Right hindlimb (tissue), 1 donor: ENCODE measurements around the gene GP2.

Experiments
- DNase-seq: peaks from one replicate; pipeline ENCODE4 v3.0.0-alpha.2; 2018

GP2 gene

DNA sequence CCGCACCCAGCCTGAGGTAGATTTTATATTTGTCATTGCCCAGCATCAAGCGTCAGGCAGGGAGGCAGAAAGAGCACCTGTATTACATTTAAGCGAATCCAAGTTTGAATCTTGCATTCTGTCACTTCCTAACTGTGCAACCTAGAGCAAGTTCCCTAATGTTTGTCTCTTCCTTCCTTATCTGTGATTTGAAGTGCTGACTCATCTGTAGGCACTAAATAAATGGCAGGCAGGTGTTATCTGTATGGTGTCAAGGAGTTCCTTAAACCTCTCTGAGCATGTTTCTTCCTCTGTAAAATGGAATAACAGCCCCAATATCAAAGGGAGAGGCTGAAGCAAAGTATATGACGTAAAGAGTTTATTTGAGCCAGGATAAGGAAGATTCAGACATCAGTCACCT is 24.3 kb downstream of the GP2 start:
- DNase-seq = no peak

DNA sequence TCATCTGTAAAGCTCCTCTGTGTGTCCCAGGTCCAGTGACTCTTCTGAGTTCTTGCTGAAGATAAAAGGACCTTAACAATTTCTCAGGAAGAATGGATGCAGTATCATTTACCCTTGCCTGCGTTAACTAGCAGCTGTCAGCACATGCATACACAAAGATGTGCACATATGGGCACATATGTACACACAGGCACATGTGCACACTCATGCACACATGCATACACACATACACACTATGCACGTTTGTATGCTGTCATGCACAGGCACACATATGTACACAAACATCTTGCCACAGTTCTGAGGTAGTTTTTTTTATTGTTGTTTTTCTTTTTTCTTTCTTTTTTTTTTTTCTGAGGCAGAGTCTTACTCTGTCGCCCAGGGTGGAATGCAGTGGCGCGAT is 24.9 kb downstream of the GP2 start:
- no peak for DNase-seq

DNA sequence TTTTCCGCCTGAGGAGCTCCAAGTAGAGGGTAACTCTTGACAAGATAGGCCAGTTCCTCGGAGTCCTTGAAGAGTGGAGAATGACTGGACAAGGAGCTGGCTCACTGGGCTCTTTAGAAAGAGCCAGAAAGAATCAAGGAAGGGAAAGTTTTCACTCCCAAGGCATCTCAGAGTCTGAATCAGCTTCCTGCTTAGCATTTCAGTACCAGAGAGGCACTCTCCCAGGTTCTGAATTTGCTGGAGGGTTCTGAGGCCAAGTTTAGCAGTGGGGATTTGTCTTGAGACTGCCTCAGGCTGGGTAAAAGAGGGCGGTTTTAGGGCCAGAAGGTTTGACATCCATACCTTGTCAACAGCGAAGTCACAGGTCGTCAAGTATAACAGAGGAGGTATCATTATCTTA is 25.5 kb downstream of the GP2 start:
- no peak for DNase-seq

DNA sequence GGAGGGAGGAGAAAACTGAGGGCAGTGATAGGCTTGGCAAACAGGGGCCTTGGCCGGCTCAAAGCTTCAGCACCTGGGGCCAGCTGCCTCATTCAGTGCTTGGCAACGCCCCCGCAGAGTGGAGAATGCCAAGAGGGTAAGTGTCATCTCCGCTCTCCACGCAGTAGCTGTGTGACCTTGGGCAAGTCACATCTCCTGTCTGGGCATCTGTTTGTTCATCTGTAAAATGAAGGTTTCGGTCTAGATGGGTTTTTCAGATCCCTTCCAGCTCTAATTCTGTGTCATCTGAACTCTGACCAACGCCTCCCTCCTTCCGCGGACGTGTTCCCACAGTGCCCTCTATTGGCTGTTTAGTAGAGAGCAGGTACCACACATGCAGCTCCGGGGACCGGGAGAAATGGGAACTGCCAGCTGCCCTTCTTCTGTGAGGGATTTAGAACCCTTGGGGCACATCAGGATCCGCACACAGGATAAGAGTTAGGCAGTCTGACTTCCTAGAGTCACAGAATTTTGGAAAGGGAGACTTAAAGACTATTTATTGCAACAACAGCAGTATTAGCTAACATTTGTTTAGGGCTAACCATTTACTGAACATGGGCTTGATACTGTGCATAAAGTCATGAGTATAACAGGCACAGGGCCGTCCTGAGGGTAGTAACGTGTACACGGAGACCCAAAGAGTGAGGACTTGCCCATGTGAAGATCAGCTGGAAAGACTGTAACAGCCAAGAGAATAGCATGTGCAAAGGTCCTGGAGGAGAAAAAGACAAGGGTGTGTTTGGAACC is 26.8 kb downstream of the GP2 start:
- peak; percentile 35 for DNase-seq

DNA sequence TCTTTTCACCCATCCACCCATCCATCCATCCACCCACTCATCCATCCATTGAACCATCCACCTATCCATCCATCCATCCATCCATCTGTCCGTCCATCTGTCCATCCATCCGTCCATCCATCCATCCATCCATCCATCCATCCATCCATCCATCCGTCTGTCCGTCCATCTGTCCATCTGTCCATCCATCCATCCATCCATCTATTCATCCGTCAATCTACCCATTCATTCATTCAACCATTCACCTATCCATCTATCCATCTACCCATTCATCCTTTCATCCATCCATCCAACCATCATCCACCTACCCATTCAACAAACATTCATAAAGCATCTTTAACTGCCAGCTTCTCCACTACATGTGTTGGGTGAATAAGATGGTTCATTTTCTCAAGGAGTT is 28.9 kb downstream of the GP2 start:
- no peak for DNase-seq

DNA sequence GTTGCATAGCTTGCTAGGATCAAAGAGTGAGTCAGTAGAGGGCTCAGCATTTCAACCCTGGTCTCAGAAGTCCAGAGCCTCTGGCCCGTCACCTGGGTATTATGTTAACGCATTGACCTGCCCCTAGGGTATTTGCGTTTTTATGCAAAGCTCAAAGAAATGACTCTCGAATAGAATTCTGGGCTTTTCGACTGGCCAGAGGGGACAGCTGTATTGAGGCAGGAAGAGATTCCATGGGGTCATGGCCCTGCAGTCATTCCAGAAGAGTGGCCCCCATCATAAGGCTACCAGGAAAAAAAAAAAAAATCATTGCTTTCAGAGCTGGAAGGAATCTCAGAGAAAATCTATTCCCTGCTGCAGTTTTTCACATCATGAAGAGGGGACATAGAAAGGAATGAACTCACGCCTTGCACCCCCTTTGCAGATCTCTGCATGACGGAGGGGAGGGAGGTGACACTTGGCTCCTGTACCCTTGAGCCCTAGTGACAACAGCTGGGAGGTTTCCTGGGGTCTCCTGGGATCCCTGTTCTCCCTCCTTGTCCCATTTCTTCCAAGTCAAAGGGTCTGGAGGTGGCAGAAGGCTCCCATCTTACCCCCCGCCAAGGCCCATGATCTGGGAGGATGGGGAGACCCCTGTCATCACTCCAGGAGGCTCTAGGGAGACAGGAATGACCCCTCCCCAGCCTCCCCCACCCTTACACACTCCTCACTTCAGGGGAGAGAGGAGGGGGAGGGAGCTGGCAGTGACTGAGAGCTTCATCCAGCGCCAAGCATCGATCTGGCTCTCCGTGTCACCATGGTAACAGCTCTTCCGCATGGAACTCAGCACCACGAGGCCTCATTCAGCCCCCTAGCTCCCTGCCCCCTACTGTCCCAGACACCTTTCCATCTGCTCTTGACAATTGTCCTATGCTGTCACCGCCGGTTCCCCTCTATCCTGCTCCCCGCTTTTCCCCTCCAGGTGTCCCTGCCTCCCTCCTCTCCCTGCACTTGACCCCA is 35.8 kb downstream of the GP2 start:
- no peak for DNase-seq

DNA sequence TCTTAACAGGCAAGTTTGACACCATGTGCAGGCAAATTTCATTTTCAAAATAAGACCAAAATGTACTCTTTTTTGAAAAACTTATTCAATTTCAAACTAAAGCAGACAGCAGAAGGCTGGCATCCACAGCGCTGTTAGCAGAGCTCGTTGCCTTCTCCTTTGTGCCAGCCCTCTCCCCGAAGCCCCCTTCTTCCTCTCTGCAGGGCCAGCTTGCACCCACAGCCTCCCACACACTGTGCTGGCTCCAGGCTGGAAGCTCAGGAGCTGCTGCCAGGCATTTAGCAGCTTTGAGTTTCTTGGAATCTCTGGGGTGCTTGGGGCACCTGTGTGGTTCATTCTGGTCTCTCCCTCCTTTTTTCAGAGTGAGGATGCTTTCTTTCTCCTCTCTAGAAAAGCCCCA is 37.7 kb downstream of the GP2 start:
- DNase-seq = no peak

DNA sequence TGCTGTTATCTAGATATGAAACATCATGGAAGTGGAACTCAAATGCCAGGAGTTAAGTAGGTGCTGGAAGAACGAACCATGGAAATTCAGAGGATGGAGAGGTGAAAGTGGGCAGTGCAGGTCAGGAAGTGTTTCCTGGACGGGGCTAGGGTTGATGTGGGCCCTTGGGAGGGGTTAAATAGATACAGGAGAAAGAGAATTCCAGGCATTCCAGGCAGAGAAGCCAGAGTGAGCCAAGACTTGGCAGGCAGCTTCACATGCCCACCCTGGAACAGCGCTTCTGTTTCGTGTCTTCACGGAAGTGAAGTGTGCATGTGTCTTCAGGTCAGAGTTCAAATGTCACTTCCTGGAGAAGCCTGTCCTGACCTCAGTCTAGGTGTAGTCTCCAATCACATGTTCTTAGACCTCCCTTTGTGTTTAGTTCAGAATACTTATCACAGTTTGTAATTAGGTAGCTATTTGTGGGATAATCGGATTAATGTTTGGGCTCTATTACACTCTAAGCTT is 41.3 kb downstream of the GP2 start:
- DNase-seq = no peak

DNA sequence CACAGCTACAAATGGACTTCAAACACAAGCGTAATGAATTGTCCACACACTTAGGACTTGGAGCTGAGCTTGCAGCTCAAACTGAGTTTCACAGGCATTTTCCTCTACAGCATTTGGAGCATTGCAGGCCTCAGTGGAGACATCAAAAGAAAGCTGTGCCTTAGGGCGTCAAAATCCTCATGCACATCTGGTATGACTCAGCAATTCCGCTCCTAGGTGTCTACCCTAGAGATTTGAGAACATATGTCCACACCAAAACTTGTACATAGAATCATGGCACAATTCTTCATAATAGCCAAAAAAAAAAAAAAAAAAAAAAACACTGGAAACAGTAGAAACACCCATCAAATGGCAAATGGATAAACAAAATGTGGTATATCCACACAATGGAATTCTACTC is 47.1 kb downstream of the GP2 start:
- no peak for DNase-seq

DNA sequence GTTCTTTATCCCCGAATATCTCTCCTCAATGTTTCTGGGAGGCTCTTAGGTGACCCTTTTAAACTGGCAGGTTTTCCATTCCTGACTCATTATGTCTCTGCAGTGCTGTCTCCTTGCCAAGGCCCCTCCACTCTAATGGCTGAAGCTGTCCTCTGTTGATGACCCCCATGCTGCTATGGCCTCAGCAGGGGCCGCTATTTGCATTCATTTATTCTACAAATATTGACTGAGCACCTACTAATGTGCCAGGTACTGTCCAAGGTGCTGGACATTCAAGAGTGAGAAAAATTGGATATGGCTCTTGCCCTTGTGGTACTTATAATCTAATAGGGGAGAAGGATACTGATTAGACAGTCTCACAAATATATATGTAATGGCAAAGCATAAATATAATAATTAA is 55.4 kb downstream of the GP2 start:
- no peak for DNase-seq

DNA sequence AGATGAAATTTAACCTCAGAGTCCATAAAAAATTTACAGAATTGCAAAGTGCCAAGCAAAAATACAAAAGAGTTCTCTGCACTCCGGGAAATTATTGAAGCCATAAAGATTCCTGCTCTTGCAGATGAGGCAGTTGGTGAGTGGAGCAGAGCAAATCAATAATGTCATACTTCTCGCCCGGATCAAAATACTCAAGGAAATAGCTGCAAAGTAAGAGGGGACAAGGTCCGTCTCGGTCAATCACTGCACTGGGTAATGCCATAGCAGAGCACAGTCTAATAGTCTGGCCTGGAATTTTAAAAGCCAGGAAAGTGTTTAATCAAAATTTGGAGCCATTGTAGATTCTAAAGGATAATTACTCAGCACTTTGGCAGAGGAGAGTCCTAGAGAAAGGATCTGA is 58.9 kb downstream of the GP2 start:
- DNase-seq = no peak

DNA sequence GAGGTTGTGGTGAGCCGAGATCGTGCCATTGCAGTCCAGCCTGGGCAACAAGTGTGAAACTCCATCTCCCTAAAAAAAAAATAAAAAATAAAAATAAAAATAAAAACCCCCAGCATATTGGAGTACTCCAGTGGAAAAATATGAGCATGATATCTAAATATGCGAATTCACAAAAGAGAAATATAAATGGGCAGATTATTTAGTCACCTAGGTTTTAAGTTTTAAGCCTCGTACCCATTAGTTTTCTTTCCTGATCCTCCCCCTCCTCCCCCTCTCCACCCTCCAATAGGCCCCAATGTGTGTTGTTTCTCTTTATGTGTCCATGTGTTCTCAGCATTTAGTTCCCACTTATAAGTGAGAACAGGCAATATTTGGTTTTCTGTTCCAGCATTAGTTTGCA is 62.3 kb downstream of the GP2 start:
- no peak for DNase-seq

DNA sequence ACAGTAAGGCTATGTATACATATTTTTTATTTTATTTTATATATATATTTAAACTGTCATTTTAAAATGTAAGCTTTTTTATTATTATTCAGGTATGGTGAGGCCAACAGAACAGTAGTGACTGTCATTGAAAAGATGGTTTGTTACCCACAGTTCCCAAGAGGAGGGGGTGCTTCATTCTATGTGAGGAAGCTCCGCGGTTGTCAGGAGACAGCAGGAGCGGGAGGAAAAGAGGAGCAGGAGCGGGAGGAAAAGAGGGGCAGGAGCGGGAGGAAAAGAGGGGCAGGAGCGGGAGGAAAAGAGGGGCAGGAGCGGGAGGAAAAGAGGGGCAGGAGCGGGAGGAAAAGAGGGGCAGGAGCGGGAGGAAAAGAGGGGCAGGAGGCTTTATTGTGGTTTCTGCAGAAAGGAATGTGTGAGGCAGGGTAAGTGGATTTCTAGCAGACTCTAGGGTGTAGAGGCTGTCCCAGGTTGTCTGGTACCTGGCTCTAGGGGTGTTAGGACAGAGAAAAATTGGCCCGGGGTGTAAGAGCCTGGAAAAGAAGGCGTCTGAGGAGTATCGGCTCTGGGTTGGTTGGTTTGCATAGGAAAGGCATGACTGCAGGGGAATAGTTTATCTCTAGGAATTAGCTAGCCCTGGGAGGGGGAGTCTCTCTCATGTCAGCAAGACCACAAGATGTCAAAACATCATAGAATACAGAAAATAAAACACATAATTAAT is 64.0 kb downstream of the GP2 start:
- DNase-seq = no peak

DNA sequence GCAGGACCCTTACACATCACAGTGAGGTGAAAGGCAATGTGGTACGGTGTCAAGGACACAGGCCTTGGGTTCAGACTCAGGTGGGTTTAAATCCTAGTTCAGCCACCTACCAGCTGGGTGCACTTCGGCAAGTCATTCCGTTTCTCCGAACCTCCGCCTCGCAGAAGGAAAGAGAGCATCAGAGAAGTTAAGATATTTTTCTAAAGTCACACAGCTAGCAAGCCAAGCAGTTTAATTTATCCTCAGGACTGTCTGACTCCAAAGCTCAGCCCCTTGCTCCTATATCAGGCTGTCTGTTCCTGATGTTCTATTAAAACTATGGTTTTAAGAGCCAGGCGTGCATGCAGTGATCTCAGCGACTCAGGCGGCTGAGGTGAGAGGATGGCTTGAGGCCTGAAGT is 65.1 kb downstream of the GP2 start:
- no peak for DNase-seq

DNA sequence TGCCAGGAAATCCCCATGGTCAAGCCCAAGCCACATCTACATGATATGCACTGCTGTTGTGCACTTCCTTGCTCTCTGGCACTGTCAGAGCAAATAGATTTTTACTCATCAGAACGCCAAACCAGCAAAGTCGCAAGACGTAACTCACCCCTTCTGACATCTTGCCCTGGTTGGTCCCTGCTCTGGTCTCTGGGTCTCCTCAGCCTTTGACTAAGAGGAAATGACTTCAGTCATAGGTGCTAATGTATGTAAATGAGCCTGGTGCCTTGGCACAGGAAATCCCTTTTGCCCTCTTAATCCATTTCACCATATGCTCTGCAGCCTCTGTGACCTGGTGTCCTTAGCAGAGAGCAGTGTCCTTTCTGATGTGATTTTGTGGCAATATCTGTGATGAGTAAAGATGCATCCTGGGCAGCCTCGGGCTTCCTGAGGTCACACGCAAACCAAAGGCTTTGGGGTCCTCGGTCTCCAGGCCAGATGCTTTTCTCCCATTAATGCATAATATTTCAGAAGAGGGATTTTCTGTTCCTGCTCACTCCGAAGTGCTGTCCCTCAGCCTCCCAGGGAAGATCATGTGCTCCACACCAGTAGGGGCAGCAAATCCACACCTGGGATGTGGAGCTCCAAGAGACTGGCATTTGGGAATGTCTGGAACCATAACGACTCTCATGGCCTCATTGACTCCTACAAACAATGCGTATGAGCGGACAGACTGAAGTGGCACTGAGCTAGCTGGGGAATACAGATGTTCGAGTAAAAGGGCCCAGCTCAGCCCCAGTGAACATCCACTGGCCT is 66.9 kb downstream of the GP2 start:
- no peak for DNase-seq
